Smooth muscle cell (in vitro differentiated cells): ENCODE data around the gene ATXN7L2. TPM values are rescaled to one million over a fixed set of nuclear protein-coding genes. Genes with fewer than 3 reads are reported as not detected.

ENCODE experiments used
- DNase-seq: peaks from one replicate; lab custom pipeline; 2025; ENCODE audit not compliant: unreplicated experiment; lab: John Stamatoyannopoulos, UW
- H2AFZ ChIP-seq: fragments of 200-600 bp; sonication (generic); 2 replicates; pipeline ENCODE4 v1.6.0; 2016; ENCODE audit warnings: antibody characterized with exemption, low read depth, mild to moderate bottlenecking
- H3F3A ChIP-seq: fragments of 200-600 bp; sonication (generic); 2 replicates; pipeline ENCODE4 v1.6.0; 2017; ENCODE audit warnings: antibody characterized with exemption, low read depth
- H3K27ac ChIP-seq: fragments of 200-600 bp; sonication (generic); 2 replicates; pipeline ENCODE4 v1.5.1; 2016; ENCODE audit warnings: low read depth, mild to moderate bottlenecking
- H3K27me3 ChIP-seq: fragments of 200-600 bp; sonication (generic); 2 replicates; pipeline ENCODE4 v1.6.1; 2016; ENCODE audit warnings: low read depth, mild to moderate bottlenecking
- H3K36me3 ChIP-seq: fragments of 200-600 bp; sonication (generic); 2 replicates; pipeline ENCODE4 v1.5.1; 2016; ENCODE audit warnings: low read depth
- H3K4me1 ChIP-seq: fragments of 200-600 bp; sonication (generic); 2 replicates; pipeline ENCODE4 v1.5.1; 2016; ENCODE audit warnings: low read depth
- H3K4me2 ChIP-seq: fragments of 200-600 bp; sonication (generic); 2 replicates; pipeline ENCODE4 v1.6.0; 2016; ENCODE audit warnings: mild to moderate bottlenecking
- H3K4me3 ChIP-seq: fragments of 200-600 bp; sonication (generic); 2 replicates; pipeline ENCODE4 v1.5.1; 2016; ENCODE audit warnings: mild to moderate bottlenecking
- H3K79me2 ChIP-seq: fragments of 200-600 bp; sonication (generic); 2 replicates; pipeline ENCODE4 v1.6.0; 2016; ENCODE audit warnings: low read depth, mild to moderate bottlenecking
- H3K9ac ChIP-seq: fragments of 200-600 bp; sonication (generic); 2 replicates; pipeline ENCODE4 v1.6.0; 2016; ENCODE audit warnings: low read depth
- H3K9me3 ChIP-seq: fragments of 200-600 bp; sonication (generic); replicated peaks from 2 replicates; pipeline ENCODE4 v1.5.1; 2016; ENCODE audit warnings: low read depth
- H4K20me1 ChIP-seq: fragments of 200-600 bp; sonication (generic); 2 replicates; pipeline ENCODE4 v1.6.0; 2016; ENCODE audit warnings: low read depth
- WGBS: methylation state at CpG from one replicate; pipeline ENCODE4 v1.1.7; 2016; ENCODE audit warnings: low lambda C conversion rate; 5-methylcytosine and 5-hydroxymethylcytosine counted together
- polyA plus RNA-seq: library from polyadenylated mRNA; unstranded; fragments of >200 nt; fragmentation: Nextera tagmentation; extraction: Ambion mirVana; gene quantifications from 2 replicates; pipeline ENCODE4 v1.2.1, GENCODE V29; 2016
- total RNA-seq: library from RNA; depleted of rRNA; stranded (reverse); fragments of >200 nt; gene quantifications from 2 replicates; pipeline ENCODE4 v1.2.3, GENCODE V29; 2014
- TF ChIP-seq, protein P1 (sequence below): fragments of 200-600 bp; sonication (generic); IDR thresholded peaks from 2 replicates; pipeline ENCODE4 v1.5.1; 2017; ENCODE audit warnings: borderline replicate concordance, mild to moderate bottlenecking, antibody characterized with exemption; ENCODE audit not compliant: insufficient read depth, poor library complexity, severe bottlenecking

Gene ATXN7L2
- total and polyA plus RNA-seq, 2 experiments from 2014 or later: 1.9 to 6.2 TPM

DNA sequence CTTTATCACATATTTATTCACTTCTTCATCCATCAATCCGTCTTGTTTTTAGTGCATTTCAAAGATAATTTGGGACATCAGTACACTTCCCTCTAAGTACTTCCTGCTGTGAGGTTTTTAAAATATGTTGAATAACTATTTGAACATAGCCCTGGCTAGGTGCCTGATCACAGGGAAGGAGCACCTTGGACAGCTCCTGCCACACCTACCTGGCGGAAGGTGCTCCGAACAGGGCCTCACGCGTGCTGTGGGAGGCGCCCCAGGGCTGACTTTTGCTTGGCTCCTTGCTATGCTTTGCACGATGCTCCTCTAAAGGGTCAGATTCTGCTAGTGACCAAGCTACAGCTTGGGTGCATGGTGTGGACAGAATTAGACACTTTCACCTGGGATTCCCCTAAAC is 4.9 kb upstream of the ATXN7L2 start:
- 26% methylated on average over 7 of the region's 7 CpGs for WGBS
- Histone ChIP-seq H3K4me3 (no peak overlapping the region), H3K4me2 (no peak overlapping the region), H3K9ac (no peak overlapping the region), H2AFZ (no peak overlapping the region), H4K20me1 (no peaks in the 10 kb centered on the region), H3K9me3 (no peaks in the 10 kb centered on the region), H3K27me3 (peaks cover 17% of the 10 kb centered on the region), H3K79me2 (no peaks in the 10 kb centered on the region), H3K27ac (no peak overlapping the region), H3F3A (no peaks in the 10 kb centered on the region), H3K4me1 (no peaks in the 10 kb centered on the region), H3K36me3 (no peaks in the 10 kb centered on the region)
- DNase-seq: no peak
- TF ChIP-seq, protein P1, sequence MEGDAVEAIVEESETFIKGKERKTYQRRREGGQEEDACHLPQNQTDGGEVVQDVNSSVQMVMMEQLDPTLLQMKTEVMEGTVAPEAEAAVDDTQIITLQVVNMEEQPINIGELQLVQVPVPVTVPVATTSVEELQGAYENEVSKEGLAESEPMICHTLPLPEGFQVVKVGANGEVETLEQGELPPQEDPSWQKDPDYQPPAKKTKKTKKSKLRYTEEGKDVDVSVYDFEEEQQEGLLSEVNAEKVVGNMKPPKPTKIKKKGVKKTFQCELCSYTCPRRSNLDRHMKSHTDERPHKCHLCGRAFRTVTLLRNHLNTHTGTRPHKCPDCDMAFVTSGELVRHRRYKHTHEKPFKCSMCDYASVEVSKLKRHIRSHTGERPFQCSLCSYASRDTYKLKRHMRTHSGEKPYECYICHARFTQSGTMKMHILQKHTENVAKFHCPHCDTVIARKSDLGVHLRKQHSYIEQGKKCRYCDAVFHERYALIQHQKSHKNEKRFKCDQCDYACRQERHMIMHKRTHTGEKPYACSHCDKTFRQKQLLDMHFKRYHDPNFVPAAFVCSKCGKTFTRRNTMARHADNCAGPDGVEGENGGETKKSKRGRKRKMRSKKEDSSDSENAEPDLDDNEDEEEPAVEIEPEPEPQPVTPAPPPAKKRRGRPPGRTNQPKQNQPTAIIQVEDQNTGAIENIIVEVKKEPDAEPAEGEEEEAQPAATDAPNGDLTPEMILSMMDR: no peak

DNA sequence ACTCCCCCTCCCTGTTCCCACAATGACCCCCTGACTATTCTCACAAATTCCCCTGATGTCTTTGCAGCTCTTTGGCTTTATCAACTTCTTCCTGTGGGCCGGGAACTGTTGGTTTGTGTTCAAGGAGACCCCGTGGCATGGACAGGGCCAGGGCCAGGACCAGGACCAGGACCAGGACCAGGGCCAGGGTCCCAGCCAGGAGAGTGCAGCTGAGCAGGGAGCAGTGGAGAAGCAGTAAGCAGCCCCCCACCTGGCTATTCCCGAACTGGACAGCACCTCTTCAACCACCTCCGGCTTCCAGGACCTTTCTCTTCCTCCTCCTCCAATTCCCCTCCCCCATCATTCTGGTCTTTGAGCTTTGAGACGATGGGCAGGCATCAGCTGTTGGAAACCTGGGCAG is 4.4 kb upstream of the ATXN7L2 start:
- no peaks in the 10 kb centered on the region for H3F3A ChIP-seq
- peaks cover 16% of the 10 kb centered on the region for H3K27me3 ChIP-seq
- H3K4me1 ChIP-seq: no peaks in the 10 kb centered on the region
- 79% methylated on average over 5 of the region's 5 CpGs for WGBS
- no peak overlapping the region for H3K4me2 ChIP-seq
- TF ChIP-seq, protein P1: no peak
- H3K27ac ChIP-seq: no peak overlapping the region
- H2AFZ ChIP-seq: no peak overlapping the region
- no peaks in the 10 kb centered on the region for H4K20me1 ChIP-seq
- no peak overlapping the region for H3K4me3 ChIP-seq
- H3K9me3 ChIP-seq: no peaks in the 10 kb centered on the region
- DNase-seq: no peak
- H3K79me2 ChIP-seq: no peaks in the 10 kb centered on the region
- H3K9ac ChIP-seq: no peak overlapping the region
- no peaks in the 10 kb centered on the region for H3K36me3 ChIP-seq

DNA sequence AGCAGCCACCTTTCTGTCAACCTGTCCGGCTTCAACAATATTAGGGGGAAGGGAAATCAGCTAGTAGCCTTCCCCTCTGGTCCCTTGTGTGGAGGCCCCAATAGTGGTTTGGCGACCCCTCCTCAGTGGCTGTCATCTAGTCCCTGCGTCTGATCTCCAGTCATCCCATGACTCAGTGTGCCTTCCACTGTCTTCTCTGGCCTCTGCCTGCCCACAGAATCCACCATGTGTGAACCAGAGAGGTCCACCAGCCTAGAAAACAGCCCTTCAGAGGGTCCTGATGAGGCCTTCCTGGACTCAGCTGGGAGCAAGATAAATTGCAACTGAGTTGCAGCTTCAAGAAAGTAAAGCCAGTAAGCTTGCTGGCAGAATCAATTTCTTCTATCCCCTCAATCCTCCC is 3.8 kb upstream of the ATXN7L2 start:
- peaks cover 5% of the 10 kb centered on the region for H3K4me1 ChIP-seq
- no peak overlapping the region for H2AFZ ChIP-seq
- no peak overlapping the region for H3K27ac ChIP-seq
- H3K27me3 ChIP-seq: peaks cover 16% of the 10 kb centered on the region
- H4K20me1 ChIP-seq: no peaks in the 10 kb centered on the region
- H3K9me3 ChIP-seq: no peaks in the 10 kb centered on the region
- no peaks in the 10 kb centered on the region for H3K79me2 ChIP-seq
- 86% methylated on average over 3 of the region's 3 CpGs for WGBS
- TF ChIP-seq, protein P1: no peak
- H3F3A ChIP-seq: no peaks in the 10 kb centered on the region
- H3K36me3 ChIP-seq: no peaks in the 10 kb centered on the region
- no peak overlapping the region for H3K9ac ChIP-seq
- no peak overlapping the region for H3K4me2 ChIP-seq
- H3K4me3 ChIP-seq: no peak overlapping the region
- no peak for DNase-seq

DNA sequence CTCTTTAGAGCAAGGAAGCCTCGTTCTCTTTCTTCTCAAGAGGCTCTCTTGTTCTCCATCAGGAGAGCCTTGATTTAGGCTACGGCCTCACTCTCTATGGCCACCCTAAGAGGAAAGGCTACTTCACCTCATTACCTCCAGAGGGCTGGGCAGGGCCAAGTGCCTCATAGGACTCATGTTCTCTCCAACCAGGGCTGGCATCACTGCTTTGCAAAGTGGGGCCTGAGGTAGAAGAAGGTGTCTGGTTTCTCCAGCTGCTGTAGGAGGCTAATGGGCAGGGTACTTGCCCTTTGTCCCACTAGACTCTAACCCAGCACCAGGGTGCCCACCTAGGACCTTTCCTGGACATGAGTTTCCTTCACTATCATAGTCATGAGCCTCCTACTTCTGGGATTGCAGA is 2.1 kb upstream of the ATXN7L2 start:
- Histone ChIP-seq H2AFZ (no peak overlapping the region), H4K20me1 (no peaks in the 10 kb centered on the region), H3K4me2 (no peak overlapping the region), H3K9ac (no peak overlapping the region), H3K9me3 (no peaks in the 10 kb centered on the region), H3K4me1 (peaks cover 8% of the 10 kb centered on the region), H3K27me3 (peaks cover 8% of the 10 kb centered on the region), H3K4me3 (no peak overlapping the region), H3K79me2 (no peaks in the 10 kb centered on the region), H3F3A (no peaks in the 10 kb centered on the region), H3K27ac (no peak overlapping the region), H3K36me3 (no peaks in the 10 kb centered on the region)
- 75% methylated on average over 2 of the region's 2 CpGs for WGBS
- DNase-seq: no peak
- TF ChIP-seq, protein P1: no peak
